HL-60/S4 treated with phorbol 12-myristate 13-acetate at 8.2 ng/mL for 4 days and 3 days (cell line): ENCODE results near the gene TRIO.

Experiments
- in situ Hi-C: fragments of 300-500 bp; cut with MboI; formaldehyde crosslinking; loops from 2 replicates; pipeline ENCODE4 v1.15.0; 2022; ENCODE audit warnings: low sequenced_read_pairs

TRIO gene

GRCh38 chr5:14337593-14337992 lies 194.5 kb downstream of the TRIO start:
- in situ Hi-C loops: no loop called here

GRCh38 chr5:14339468-14339867 lies 196.3 kb downstream of the TRIO start:
- in situ Hi-C loops: no loop called here

GRCh38 chr5:14341571-14342230 lies 198.6 kb downstream of the TRIO start:
- in situ Hi-C loops: no loop called here

- in situ Hi-C loops: no loop called here
Measured at GRCh38 chr5:14342306-14342705, 199.2 kb downstream of the TRIO start.

GRCh38 chr5:14343376-14343775 lies 200.2 kb downstream of the TRIO start:
- in situ Hi-C loops: no loop called here

GRCh38 chr5:14347522-14347921 lies 204.4 kb downstream of the TRIO start:
- in situ Hi-C loops: no loop called here

- in situ Hi-C loops: no loop called here
Measured at GRCh38 chr5:14348142-14348541, 205.0 kb downstream of the TRIO start.

GRCh38 chr5:14349029-14349428 lies 205.9 kb downstream of the TRIO start:
- in situ Hi-C loops: no loop called here

- in situ Hi-C loops: loop anchor here (25.0 kb wide), 2 partner anchors 286 to 661 kb away; no protein-coding TSS in a partner anchor
Measured at GRCh38 chr5:14351086-14351661, 208.0 kb downstream of the TRIO start.

GRCh38 chr5:14351845-14352712 lies 208.9 kb downstream of the TRIO start:
- in situ Hi-C loops: loop anchor here (25.0 kb wide), 2 partner anchors 285 to 660 kb away; no protein-coding TSS in a partner anchor

GRCh38 chr5:14353726-14354474 lies 210.8 kb downstream of the TRIO start:
- in situ Hi-C loops: loop anchor here (25.0 kb wide), 2 partner anchors 283 to 658 kb away; no protein-coding TSS in a partner anchor

- in situ Hi-C loops: loop anchor here (25.0 kb wide), 2 partner anchors 282 to 657 kb away; no protein-coding TSS in a partner anchor
Measured at GRCh38 chr5:14355391-14355790, 212.2 kb downstream of the TRIO start.

GRCh38 chr5:14356305-14356704 lies 213.2 kb downstream of the TRIO start:
- in situ Hi-C loops: loop anchor here (25.0 kb wide), 2 partner anchors 281 to 656 kb away; no protein-coding TSS in a partner anchor

GRCh38 chr5:14357441-14357840 lies 214.3 kb downstream of the TRIO start:
- in situ Hi-C loops: loop anchor here (25.0 kb wide), 2 partner anchors 280 to 655 kb away; no protein-coding TSS in a partner anchor

- in situ Hi-C loops: loop anchor here (25.0 kb wide), 2 partner anchors 279 to 654 kb away; no protein-coding TSS in a partner anchor
Measured at GRCh38 chr5:14357851-14358250, 214.7 kb downstream of the TRIO start.

- in situ Hi-C loops: loop anchor here (25.0 kb wide), 2 partner anchors 279 to 654 kb away; no protein-coding TSS in a partner anchor
Measured at GRCh38 chr5:14358536-14358935, 215.4 kb downstream of the TRIO start.

- in situ Hi-C loops: loop anchor here (25.0 kb wide), 2 partner anchors 278 to 653 kb away; no protein-coding TSS in a partner anchor
Measured at GRCh38 chr5:14359069-14360043, 216.2 kb downstream of the TRIO start.

GRCh38 chr5:14362491-14362890 lies 219.3 kb downstream of the TRIO start:
- in situ Hi-C loops: loop anchor here (25.0 kb wide), 2 partner anchors 275 to 650 kb away; no protein-coding TSS in a partner anchor

GRCh38 chr5:14364096-14364495 lies 221.0 kb downstream of the TRIO start:
- in situ Hi-C loops: loop anchor here (25.0 kb wide), 2 partner anchors 273 to 648 kb away; no protein-coding TSS in a partner anchor
